GM12878 (cell line): ENCODE measurements around the gene NKAIN4.

Experiments used
- CTCF ChIP-seq, 3 experiments: IDR thresholded peaks in 2 of 3; conservative IDR thresholded peaks in 1 of 3; 2 replicates each; pipeline ENCODE4 v1.5.1; 2011; ENCODE audit warnings: low read depth in 3 of 3, low read length in 3 of 3, mild to moderate bottlenecking in 3 of 3, control low read depth in 2 of 3, moderate library complexity in 2 of 3, inconsistent platforms in 1 of 3, mixed read lengths in 1 of 3; ENCODE audit not compliant: control insufficient read depth in 2 of 3, insufficient read depth in 1 of 3; ENCODE audit errors: extremely low read depth in 1 of 3
- E2F4 ChIP-seq: IDR thresholded peaks from 2 replicates; pipeline ENCODE4 v1.6.1; 2012; ENCODE audit warnings: low read depth, low read length, improper control_type of control experiment
- FOS ChIP-seq: IDR thresholded peaks from 3 replicates; pipeline ENCODE4 v1.6.1; 2011; ENCODE audit warnings: borderline replicate concordance; ENCODE audit not compliant: insufficient read length; ENCODE audit errors: extremely low read depth
- JUNB ChIP-seq: IDR thresholded peaks from 2 replicates; pipeline ENCODE4 v1.6.1; 2016; ENCODE audit warnings: antibody characterized with exemption, mild to moderate bottlenecking
- NFIC ChIP-seq: IDR thresholded peaks from 2 replicates; pipeline ENCODE4 v1.6.1; 2012; ENCODE audit warnings: low read depth, mild to moderate bottlenecking, inconsistent platforms, low read length, moderate library complexity
- RAD21 ChIP-seq: IDR thresholded peaks from 2 replicates; pipeline ENCODE4 v1.6.1; 2011; ENCODE audit warnings: mild to moderate bottlenecking, low read depth, low read length, moderate library complexity; ENCODE audit not compliant: insufficient read depth
- ZNF384 ChIP-seq: IDR thresholded peaks from 2 replicates; pipeline ENCODE4 v1.6.1; 2012; ENCODE audit warnings: low read depth, mild to moderate bottlenecking, low read length, improper control_type of control experiment, borderline replicate concordance
- ZSCAN29 ChIP-seq: fragments of 450-650 bp; IDR thresholded peaks from 2 replicates; pipeline ENCODE4 v1.6.1; 2017; ENCODE audit warnings: mild to moderate bottlenecking, moderate library complexity
- TF ChIP-seq, protein P1 (sequence below): fragments of 450-650 bp; formaldehyde crosslinking; IDR thresholded peaks from 2 replicates; pipeline ENCODE4 v1.4.0; 2020; ENCODE audit warnings: mild to moderate bottlenecking, moderate library complexity

DNA sequence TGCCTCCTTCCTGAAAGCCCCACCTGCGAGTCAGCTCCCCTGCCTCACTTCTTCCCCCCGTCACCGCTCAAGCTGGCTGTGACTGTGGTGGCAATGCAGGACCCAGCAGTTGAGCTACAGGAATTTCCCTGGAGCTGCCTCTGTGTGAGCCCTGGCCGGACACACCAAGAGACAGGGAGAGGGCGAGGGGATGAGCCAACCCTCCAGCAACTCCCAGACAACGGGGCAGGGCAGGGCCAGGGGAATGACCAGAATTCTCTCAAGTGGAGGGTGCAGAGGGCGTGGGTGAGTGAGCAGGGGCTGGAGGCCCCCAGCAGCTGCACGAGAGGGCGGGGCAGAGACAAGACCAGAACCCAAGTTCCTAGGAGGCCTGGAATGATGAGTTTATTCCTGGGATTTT is 13.4 kb upstream of the NKAIN4 start:
- TF ChIP-seq ZSCAN29 (no peak), NFIC (no peak), RAD21 (no peak), CTCF (IDR thresholded peaks at IDR 0.05 in 2 of 3, conservative IDR thresholded peaks at IDR 0.05 in 1 of 3; ENCODE audit: control insufficient read depth in 2 of 3, extremely low read depth in 1 of 3, insufficient read depth in 1 of 3, low read depth in 3 of 3, low read length in 3 of 3) (no peak), E2F4 (no peak), FOS (no peak), ZNF384 (no peak), JUNB (no peak)
- TF ChIP-seq, protein P1, sequence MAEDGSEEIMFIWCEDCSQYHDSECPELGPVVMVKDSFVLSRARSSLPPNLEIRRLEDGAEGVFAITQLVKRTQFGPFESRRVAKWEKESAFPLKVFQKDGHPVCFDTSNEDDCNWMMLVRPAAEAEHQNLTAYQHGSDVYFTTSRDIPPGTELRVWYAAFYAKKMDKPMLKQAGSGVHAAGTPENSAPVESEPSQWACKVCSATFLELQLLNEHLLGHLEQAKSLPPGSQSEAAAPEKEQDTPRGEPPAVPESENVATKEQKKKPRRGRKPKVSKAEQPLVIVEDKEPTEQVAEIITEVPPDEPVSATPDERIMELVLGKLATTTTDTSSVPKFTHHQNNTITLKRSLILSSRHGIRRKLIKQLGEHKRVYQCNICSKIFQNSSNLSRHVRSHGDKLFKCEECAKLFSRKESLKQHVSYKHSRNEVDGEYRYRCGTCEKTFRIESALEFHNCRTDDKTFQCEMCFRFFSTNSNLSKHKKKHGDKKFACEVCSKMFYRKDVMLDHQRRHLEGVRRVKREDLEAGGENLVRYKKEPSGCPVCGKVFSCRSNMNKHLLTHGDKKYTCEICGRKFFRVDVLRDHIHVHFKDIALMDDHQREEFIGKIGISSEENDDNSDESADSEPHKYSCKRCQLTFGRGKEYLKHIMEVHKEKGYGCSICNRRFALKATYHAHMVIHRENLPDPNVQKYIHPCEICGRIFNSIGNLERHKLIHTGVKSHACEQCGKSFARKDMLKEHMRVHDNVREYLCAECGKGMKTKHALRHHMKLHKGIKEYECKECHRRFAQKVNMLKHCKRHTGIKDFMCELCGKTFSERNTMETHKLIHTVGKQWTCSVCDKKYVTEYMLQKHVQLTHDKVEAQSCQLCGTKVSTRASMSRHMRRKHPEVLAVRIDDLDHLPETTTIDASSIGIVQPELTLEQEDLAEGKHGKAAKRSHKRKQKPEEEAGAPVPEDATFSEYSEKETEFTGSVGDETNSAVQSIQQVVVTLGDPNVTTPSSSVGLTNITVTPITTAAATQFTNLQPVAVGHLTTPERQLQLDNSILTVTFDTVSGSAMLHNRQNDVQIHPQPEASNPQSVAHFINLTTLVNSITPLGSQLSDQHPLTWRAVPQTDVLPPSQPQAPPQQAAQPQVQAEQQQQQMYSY (CRISPR knock-in tag): no peak
